Measurements from ENCODE around the gene UBASH3B. TPM values are rescaled to one million over a fixed set of nuclear protein-coding genes. Genes with fewer than 3 reads are reported as not detected.

Gene UBASH3B
- total and polyA plus RNA-seq, 2 of the 13 experiments (the other 11 are each of a cell fraction or from before 2014, with no cell fraction given): 4.4 to 7.6 TPM

GRCh38 chr11:122701143-122701542, 45.6 kb downstream of the UBASH3B start (continued):
- no peak for TF ChIP-seq IRF9 (CRISPR knock-in tag; IDR thresholded peaks at IDR 0.05; ENCODE audit: borderline replicate concordance)
- TF ChIP-seq ZNF713 (CRISPR knock-in tag; IDR thresholded peaks at IDR 0.05): no peak

GRCh38 chr11:122703541-122704272, 48.2 kb downstream of the UBASH3B start:
- ChIA-PET CTCF (ENCODE audit: low intra/inter-chr PET ratio, low total read pairs) (no interaction called here), POLR2A (no interaction called here)
- H3K27ac ChIP-seq (ENCODE audit: extremely low read length, insufficient read depth, low read length): no peak overlapping the region
- no peak overlapping the region for H2AFZ ChIP-seq (ENCODE audit: low read length)
- no peak overlapping the region for H3K4me3 ChIP-seq (replicated peaks in 1 of 3; ENCODE audit: insufficient read depth in 1 of 3, low read depth in 2 of 3, low read length in 3 of 3)
- no peaks in the 10 kb centered on the region for H3K27me3 ChIP-seq (ENCODE audit: control insufficient read depth in 1 of 2, insufficient read depth in 2 of 2, low read length in 2 of 2)
- 97% methylated on average over 8 of the region's 8 CpGs for WGBS (ENCODE audit: low lambda C conversion rate)
- H3K4me1 ChIP-seq (ENCODE audit: insufficient read depth, low read length): peaks cover 35% of the 10 kb centered on the region
- H3K4me2 ChIP-seq (ENCODE audit: low read depth, low read length): no peak overlapping the region
- ATAC-seq: no peak
- no peak for DNase-seq (ENCODE audit: low spot score)
- no peaks in the 10 kb centered on the region for H3K9me3 ChIP-seq (ENCODE audit: low read length)
- in situ Hi-C loops (cut with HindIII; ENCODE audit: extremely low pct_ligation_motif_present, low pct_unique_long_range_greater_than_20kb) (no loop called here), intact Hi-C loops (cut with micrococcal nuclease; ENCODE audit: unreplicated experiment) (no loop called here)
- H3K36me3 ChIP-seq (replicated peaks in 1 of 2; ENCODE audit: control insufficient read depth in 1 of 2, insufficient read depth in 2 of 2, low read length in 2 of 2): peaks cover 0 to 1% of the 10 kb centered on the region in 2 experiments; a peak in 1 of 5 replicates
- H3K79me2 ChIP-seq (ENCODE audit: insufficient read depth, low read length): no peaks in the 10 kb centered on the region
- no peak overlapping the region for H3K9ac ChIP-seq (ENCODE audit: insufficient read depth, low read depth, low read length)
- BruUV-seq (replicated peaks): no TSS peak
- FAIRE-seq: no peak
- H4K20me1 ChIP-seq (ENCODE audit: insufficient read depth, low read length): no peaks in the 10 kb centered on the region
- no peak for TF ChIP-seq ZNF367 (CRISPR knock-in tag; IDR thresholded peaks at IDR 0.05; ENCODE audit: borderline replicate concordance)
- TF ChIP-seq YEATS2 (CRISPR knock-in tag; IDR thresholded peaks at IDR 0.05; ENCODE audit: borderline replicate concordance): no peak
- TF ChIP-seq ZSCAN30 (CRISPR knock-in tag; IDR thresholded peaks at IDR 0.05): no peak
- TF ChIP-seq ATF5 (CRISPR knock-in tag; IDR thresholded peaks at IDR 0.05; ENCODE audit: low read depth): no peak
- no peak for TF ChIP-seq ZNF569 (CRISPR knock-in tag; IDR thresholded peaks at IDR 0.05; ENCODE audit: borderline replicate concordance)
- TF ChIP-seq ZNF816 (CRISPR knock-in tag; IDR thresholded peaks at IDR 0.05; ENCODE audit: borderline replicate concordance): no peak
- TF ChIP-seq ZNF225 (CRISPR knock-in tag; IDR thresholded peaks at IDR 0.05): no peak
- no peak for TF ChIP-seq POGK (CRISPR knock-in tag; conservative IDR thresholded peaks at IDR 0.05)
- no peak for TF ChIP-seq LRRFIP1 (CRISPR knock-in tag; conservative IDR thresholded peaks at IDR 0.05)
- no peak for TF ChIP-seq ZNF574 (CRISPR knock-in tag; IDR thresholded peaks at IDR 0.05)
- no peak for TF ChIP-seq ZNF224 (CRISPR knock-in tag; IDR thresholded peaks at IDR 0.05)

Data from HepG2 (cell line).